ENCODE data around the gene ABHD16B.

DNA sequence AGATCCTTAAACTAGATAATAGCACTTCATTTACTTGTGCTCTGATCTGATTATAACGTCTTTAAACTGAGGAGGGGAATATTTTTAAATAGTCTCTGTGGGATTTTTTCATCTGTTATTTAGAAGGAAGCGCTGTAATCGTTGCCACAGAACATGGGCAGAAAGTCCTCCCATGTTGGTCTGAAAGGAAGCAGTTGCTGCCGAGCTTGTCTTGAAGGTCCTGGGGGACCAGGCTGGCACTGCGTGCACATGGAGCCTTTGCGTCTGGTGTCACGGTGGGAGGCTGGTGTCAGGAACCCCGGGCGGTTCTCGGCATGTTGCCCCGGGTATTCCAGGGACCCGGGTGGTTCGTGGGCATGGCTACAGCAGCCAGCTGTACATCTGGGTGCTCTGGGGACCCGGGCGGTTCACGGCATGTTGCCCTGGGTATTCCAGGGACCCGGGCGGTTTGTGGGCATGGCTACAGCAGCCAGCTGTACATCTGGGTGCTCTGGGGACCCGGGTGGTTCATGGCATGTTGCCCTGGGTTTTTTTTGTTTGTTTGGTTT lies 15.3 kb downstream of the ABHD16B start:
- TF ChIP-seq POLR2A (IDR thresholded peaks at IDR 0.05) (no peak), CTCF (IDR thresholded peaks at IDR 0.05) (no peak)
